Stomach (tissue), 9 donors: ENCODE results near the gene CRYBA2. TPM values are rescaled to one million over a fixed set of nuclear protein-coding genes. Genes with fewer than 3 reads are reported as not detected.

Experiments
- DNase-seq, 2 donors: peaks; one replicate each; pipeline versions ENCODE4 v3.0.0 to v3.0.0-alpha.2; 2013 to 2019
- H3K27ac ChIP-seq, 5 donors: fragments of 200-600 bp in 4 of 5; sonication (generic) in 4 of 5; one replicate each; pipeline ENCODE4 v1.5.1; 2013 to 2019; ENCODE audit warnings: mild to moderate bottlenecking in 1 of 5, moderate library complexity in 1 of 5
- H3K27me3 ChIP-seq, 3 donors: fragments of 200-600 bp; sonication (generic); one replicate each; pipeline ENCODE4 v1.5.1; 2017 to 2019; ENCODE audit warnings: mixed run types in 1 of 3
- H3K36me3 ChIP-seq, 4 donors: fragments of 200-600 bp; sonication (generic); 1 replicate in 3 of 4; 2 replicates in 1 of 4; pipeline ENCODE4 v1.5.1; 2016 to 2019
- H3K4me1 ChIP-seq, 4 donors: fragments of 200-600 bp; sonication (generic); one replicate each; pipeline ENCODE4 v1.5.1; 2016 to 2019
- H3K4me3 ChIP-seq, 4 donors: fragments of 200-600 bp; sonication (generic) in 3 of 4; one replicate each; pipeline ENCODE4 v1.5.1; 2016 to 2019; ENCODE audit warnings: mild to moderate bottlenecking in 1 of 4
- H3K9me3 ChIP-seq, 4 donors: fragments of 200-600 bp; sonication (generic); one replicate each; pipeline ENCODE4 v1.5.1; 2016 to 2019
- CTCF ChIP-seq, 7 experiments: fragments of 450-650 bp in 4 of 7; fragments of 200-600 bp in 3 of 7; sonication (generic) in 3 of 7; IDR thresholded peaks; one replicate each; pipeline ENCODE4 v1.5.1; 2016 to 2019; ENCODE audit warnings: antibody characterized with exemption in 7 of 7, control low read depth in 2 of 7, mild to moderate bottlenecking in 1 of 7
- EP300 ChIP-seq: sonication (generic); formaldehyde crosslinking; IDR thresholded peaks from one replicate; pipeline ENCODE4 v1.6.1; 2017; ENCODE audit warnings: antibody characterized with exemption
- POLR2A ChIP-seq, 4 donors: fragments of 450-650 bp; IDR thresholded peaks; one replicate each; pipeline ENCODE4 v1.6.1; 2016; ENCODE audit warnings: antibody characterized with exemption in 4 of 4, control low read depth in 2 of 4, mild to moderate bottlenecking in 1 of 4, moderate library complexity in 1 of 4
- POLR2AphosphoS5 ChIP-seq, 3 donors: sonication (generic); formaldehyde crosslinking; IDR thresholded peaks; one replicate each; pipeline ENCODE4 v1.6.1; 2016; ENCODE audit warnings: antibody characterized with exemption in 3 of 3
- WGBS, 5 donors: extraction: QIAGEN DNeasy Blood & Tissue Kit in 3 of 5; methylation state at CpG; one replicate each; pipeline versions ENCODE4 v1.1.5 to v1.1.7; 2013 to 2018; 5-methylcytosine and 5-hydroxymethylcytosine counted together
- intact Hi-C: fragments of 100-400 bp; cut with DNase I; formaldehyde crosslinking; loops from one replicate; pipeline ENCODE4 v1.15.1; 2023; ENCODE audit warnings: low total_unique reads
- polyA plus RNA-seq, 3 donors: library from polyadenylated mRNA; stranded (reverse); fragments of 200-250 nt; gene quantifications; one replicate each; pipeline ENCODE4 v1.2.3, GENCODE V29; 2013
- total RNA-seq, 5 donors: library from RNA; depleted of rRNA; stranded (reverse); fragments of >200 nt; gene quantifications; one replicate each; pipeline versions ENCODE4 v1.1.0 to v1.2.3, GENCODE V29; 2014 to 2016
- donor health status: healthy with polysubstance abuse.
- donor health status: Bipolar disorder and iron deficiency.
- donor health status: healthy.

Gene CRYBA2
- total and polyA plus RNA-seq, 8 donors = 1.2 to 7.5 (median 3.2) TPM; not detected in 4

- 1 to 2% (median 1%) methylated on average over 35 to 39 of the region's 39 CpGs for WGBS, 5 donors
- no peak overlapping the region for H3K27ac ChIP-seq
- peak overlapping the region in 3 of 4 donors; percentile 19 to 47 (median 24) for H3K4me3 ChIP-seq
- intact Hi-C loops = no loop called here
- H3K36me3 ChIP-seq = no peaks in the 10 kb centered on the region
- peaks cover 43 to 99% (median 67%) of the 10 kb centered on the region in 3 donors for H3K27me3 ChIP-seq
- peaks cover 35 to 54% (median 46%) of the 10 kb centered on the region in 4 donors for H3K4me1 ChIP-seq
- TF ChIP-seq POLR2A (IDR thresholded peaks at IDR 0.05) (no peak), CTCF (IDR thresholded peaks at IDR 0.05) (peak in 5 of 7 experiments; percentile 89 to 93 (median 91))
- H3K9me3 ChIP-seq = no peaks in the 10 kb centered on the region
- peak; percentile 89 to 94 for DNase-seq
Measured at GRCh38 chr2:218979846-218980734, 13.1 kb downstream of the CRYBA2 start.

GRCh38 chr2:218975060-218975777 is 18.0 kb downstream of the CRYBA2 start:
- no peaks in the 10 kb centered on the region for H3K9me3 ChIP-seq
- no peaks in the 10 kb centered on the region for H3K36me3 ChIP-seq
- peaks cover 0 to 8% (median 7%) of the 10 kb centered on the region in 4 donors for H3K4me1 ChIP-seq
- no peak for DNase-seq
- H3K4me3 ChIP-seq = no peak overlapping the region
- TF ChIP-seq EP300 = no peak
- TF ChIP-seq POLR2A (IDR thresholded peaks at IDR 0.05) = no peak
- no peak for TF ChIP-seq POLR2AphosphoS5 (IDR thresholded peaks at IDR 0.05)
- intact Hi-C loops = no loop called here
- WGBS, 5 donors = 49 to 65% (median 57%) methylated on average over 4 of the region's 4 CpGs
- peaks cover 3 to 91% (median 34%) of the 10 kb centered on the region in 3 donors for H3K27me3 ChIP-seq
- H3K27ac ChIP-seq = no peak overlapping the region

GRCh38 chr2:218970894-218971293 is 22.3 kb downstream of the CRYBA2 start:
- H3K4me1 ChIP-seq = no peaks in the 10 kb centered on the region
- H3K27me3 ChIP-seq = peaks cover 0 to 77% (median 23%) of the 10 kb centered on the region in 3 donors
- intact Hi-C loops = no loop called here
- no peak overlapping the region for H3K27ac ChIP-seq
- no peaks in the 10 kb centered on the region for H3K36me3 ChIP-seq
- no peaks in the 10 kb centered on the region for H3K9me3 ChIP-seq
- no peak overlapping the region for H3K4me3 ChIP-seq
- TF ChIP-seq EP300 (no peak), CTCF (IDR thresholded peaks at IDR 0.05) (no peak), POLR2A (IDR thresholded peaks at IDR 0.05) (no peak), POLR2AphosphoS5 (IDR thresholded peaks at IDR 0.05) (no peak)
- 9 to 25% (median 14%) methylated on average over 1 of the region's 1 CpG for WGBS, 5 donors
- DNase-seq = no peak

- Histone ChIP-seq H3K27me3 (peaks cover 44 to 96% (median 70%) of the 10 kb centered on the region in 3 donors), H3K9me3 (peaks cover 0 to 8% (median 0%) of the 10 kb centered on the region in 4 donors), H3K27ac (no peak overlapping the region), H3K4me1 (peaks cover 16 to 28% (median 27%) of the 10 kb centered on the region in 4 donors), H3K36me3 (no peaks in the 10 kb centered on the region), H3K4me3 (no peak overlapping the region)
- TF ChIP-seq POLR2AphosphoS5 (IDR thresholded peaks at IDR 0.05) = no peak
- intact Hi-C loops = no loop called here
- WGBS, 5 donors = 29 to 51% (median 33%) methylated on average over 5 of the region's 5 CpGs
- peak in 1 of 2 donors; percentile 50 for DNase-seq
Measured at GRCh38 chr2:218964041-218964771, 29.0 kb downstream of the CRYBA2 start.

GRCh38 chr2:218963601-218964000 is 29.6 kb downstream of the CRYBA2 start:
- Histone ChIP-seq H3K27me3 (peaks cover 44 to 97% (median 76%) of the 10 kb centered on the region in 3 donors), H3K9me3 (peaks cover 0 to 8% (median 0%) of the 10 kb centered on the region in 4 donors), H3K4me3 (no peak overlapping the region), H3K36me3 (no peaks in the 10 kb centered on the region), H3K27ac (no peak overlapping the region), H3K4me1 (peaks cover 17 to 31% (median 30%) of the 10 kb centered on the region in 4 donors)
- no peak for DNase-seq
- intact Hi-C loops = no loop called here
- TF ChIP-seq POLR2AphosphoS5 (IDR thresholded peaks at IDR 0.05) (no peak), POLR2A (IDR thresholded peaks at IDR 0.05) (no peak), CTCF (IDR thresholded peaks at IDR 0.05) (no peak), EP300 (no peak)
- 9 to 16% (median 11%) methylated on average over 4 to 5 of the region's 5 CpGs for WGBS, 5 donors
